ENCODE results near the gene DIO3. TPM values are rescaled to one million over a fixed set of nuclear protein-coding genes. Genes with fewer than 3 reads are reported as not detected.

Gene DIO3
- total and polyA plus RNA-seq, 2 of the 13 experiments (the other 11 are each of a cell fraction or from before 2014, with no cell fraction given) = not detected

DNA sequence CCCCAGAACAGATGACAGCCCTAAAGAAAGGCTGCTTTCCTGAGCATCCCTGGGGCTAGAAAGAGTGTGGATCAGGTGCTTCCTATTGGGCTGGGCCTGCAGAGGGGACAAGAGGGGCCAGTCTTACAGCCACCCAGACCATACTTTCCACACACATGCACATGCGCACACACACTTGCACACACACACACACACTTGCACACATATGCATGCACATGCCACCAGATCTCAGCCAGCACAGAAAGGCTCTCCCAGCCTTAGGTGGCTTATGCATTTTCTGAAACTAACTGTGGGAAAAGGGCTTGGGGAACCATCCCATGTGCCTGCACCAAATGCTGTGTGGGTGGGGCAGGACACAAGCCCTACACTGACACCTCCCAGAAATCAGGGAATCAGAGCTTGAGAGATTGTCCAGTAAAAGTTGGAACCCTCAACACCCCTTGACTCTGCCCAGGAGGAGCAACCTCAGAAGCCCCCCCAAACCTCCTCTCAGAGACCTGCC lies 2.5 kb upstream of the DIO3 start:
- no TSS peak for BruUV-seq (replicated peaks)
- CTCF ChIA-PET (ENCODE audit: low intra/inter-chr PET ratio, low total read pairs) = interaction anchor here (1.5 kb wide), 1 partner anchor 657 kb away, joined by 3 read pairs; no protein-coding TSS in a partner anchor
- FAIRE-seq (no peak), ATAC-seq (no peak), DNase-seq (ENCODE audit: low spot score) (no peak)
- POLR2A ChIA-PET = no interaction called here
- Histone ChIP-seq H3K9ac (ENCODE audit: insufficient read depth, low read depth, low read length) (no peak overlapping the region), H3K4me2 (ENCODE audit: low read depth, low read length) (no peak overlapping the region), H3K4me3 (replicated peaks in 1 of 3; ENCODE audit: insufficient read depth in 1 of 3, low read depth in 2 of 3, low read length in 3 of 3) (no peak overlapping the region), H3K27me3 (ENCODE audit: control insufficient read depth in 1 of 2, insufficient read depth in 2 of 2, low read length in 2 of 2) (peaks cover 10 to 42% of the 10 kb centered on the region in 2 experiments; a peak in 4 of 5 replicates), H4K20me1 (ENCODE audit: insufficient read depth, low read length) (no peaks in the 10 kb centered on the region), H2AFZ (ENCODE audit: low read length) (no peak overlapping the region), H3K36me3 (replicated peaks in 1 of 2; ENCODE audit: control insufficient read depth in 1 of 2, insufficient read depth in 2 of 2, low read length in 2 of 2) (no peaks in the 10 kb centered on the region), H3K79me2 (ENCODE audit: insufficient read depth, low read length) (no peaks in the 10 kb centered on the region), H3K27ac (ENCODE audit: extremely low read length, insufficient read depth, low read length) (no peak overlapping the region), H3K4me1 (ENCODE audit: insufficient read depth, low read length) (peaks cover 11% of the 10 kb centered on the region), H3K9me3 (ENCODE audit: low read length) (no peaks in the 10 kb centered on the region)
- in situ Hi-C loops (cut with HindIII; ENCODE audit: extremely low pct_ligation_motif_present, low pct_unique_long_range_greater_than_20kb) = loop anchor here (5.0 kb wide), 1 partner anchor 376 kb away; no protein-coding TSS in a partner anchor
- intact Hi-C loops (cut with micrococcal nuclease; ENCODE audit: unreplicated experiment) = no loop called here
- WGBS (ENCODE audit: low lambda C conversion rate) = 100% methylated on average over 1 of the region's 1 CpG
- TF ChIP-seq ZNF782 (CRISPR knock-in tag; IDR thresholded peaks at IDR 0.05; ENCODE audit: borderline replicate concordance) (no peak), MIXL1 (CRISPR knock-in tag; IDR thresholded peaks at IDR 0.05) (no peak), HNRNPLL (IDR thresholded peaks at IDR 0.05; ENCODE audit: low read depth, low read length, poor library complexity, severe bottlenecking) (no peak), ZNF232 (CRISPR knock-in tag; IDR thresholded peaks at IDR 0.05; ENCODE audit: borderline replicate concordance) (no peak), LBX2 (CRISPR knock-in tag; IDR thresholded peaks at IDR 0.05; ENCODE audit: borderline replicate concordance) (no peak), CEBPB (IDR thresholded peaks at IDR 0.05; ENCODE audit: borderline replicate concordance, low read depth, low read length) (no peak), ATF5 (CRISPR knock-in tag; IDR thresholded peaks at IDR 0.05; ENCODE audit: low read depth) (no peak), BCL6 (CRISPR knock-in tag; IDR thresholded peaks at IDR 0.05) (no peak), KDM3A (CRISPR knock-in tag; IDR thresholded peaks at IDR 0.05; ENCODE audit: low read depth) (no peak), ISX (CRISPR knock-in tag; conservative IDR thresholded peaks at IDR 0.05) (no peak), NFYC (CRISPR knock-in tag; IDR thresholded peaks at IDR 0.05) (no peak), MTF2 (CRISPR knock-in tag; IDR thresholded peaks at IDR 0.05; ENCODE audit: borderline replicate concordance) (no peak)
- TF ChIP-seq, protein P1, sequence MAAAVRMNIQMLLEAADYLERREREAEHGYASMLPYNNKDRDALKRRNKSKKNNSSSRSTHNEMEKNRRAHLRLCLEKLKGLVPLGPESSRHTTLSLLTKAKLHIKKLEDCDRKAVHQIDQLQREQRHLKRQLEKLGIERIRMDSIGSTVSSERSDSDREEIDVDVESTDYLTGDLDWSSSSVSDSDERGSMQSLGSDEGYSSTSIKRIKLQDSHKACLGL (CRISPR knock-in tag; IDR thresholded peaks at IDR 0.05) = no peak
